Measurements from ENCODE around the gene SLC38A2. TPM values are rescaled to one million over a fixed set of nuclear protein-coding genes. Genes with fewer than 3 reads are reported as not detected.

Gene SLC38A2
- polyA plus RNA-seq, 1 donor from 2014 or later, result 143 TPM

DNA sequence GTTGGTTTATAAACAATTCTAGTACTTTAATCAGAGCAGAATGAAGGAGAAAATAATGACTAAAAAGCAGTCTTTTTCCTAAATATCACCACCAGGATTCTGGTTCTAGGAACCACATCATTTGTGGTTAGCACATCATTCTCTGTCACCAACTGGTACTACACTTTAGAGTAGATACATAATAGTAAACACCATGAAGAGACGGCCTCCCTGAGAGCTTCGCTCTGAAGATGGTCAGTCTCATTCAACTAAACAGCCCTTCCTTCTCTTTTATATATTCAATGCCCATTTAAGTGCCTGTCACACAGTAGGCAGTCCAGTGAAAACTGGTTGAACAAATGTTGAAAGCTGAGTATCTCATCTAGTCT, 10.9 kb downstream of the SLC38A2 start:
- Histone ChIP-seq H3K4me2 (ENCODE audit: low read length) (no peak overlapping the region), H2AFZ (ENCODE audit: low read depth, low read length) (no peak overlapping the region), H3K9me3 (ENCODE audit: low read length) (no peaks in the 10 kb centered on the region), H3K36me3 (ENCODE audit: insufficient read depth, low read length) (peaks cover 27% of the 10 kb centered on the region), H3K79me2 (replicated peaks; ENCODE audit: insufficient read depth, low read length) (peaks cover 18% of the 10 kb centered on the region), H3K9ac (ENCODE audit: low read length) (no peak overlapping the region), H3K4me3 (ENCODE audit: low read length) (no peak overlapping the region), H4K20me1 (ENCODE audit: insufficient read depth) (no peaks in the 10 kb centered on the region), H3K9me2 (ENCODE audit: insufficient read depth, low read length) (no peaks in the 10 kb centered on the region), H3K27ac (ENCODE audit: low read length) (no peak overlapping the region), H3F3A (ENCODE audit: insufficient read depth, low read length, poor library complexity, severe bottlenecking) (no peaks in the 10 kb centered on the region), H3K27me3 (ENCODE audit: insufficient read depth, low read depth, low read length) (no peaks in the 10 kb centered on the region)
- no peak for TF ChIP-seq TAF1 (IDR thresholded peaks at IDR 0.05; ENCODE audit: low read depth)
- no peak for TF ChIP-seq EZH2 (IDR thresholded peaks at IDR 0.05; ENCODE audit: borderline replicate concordance, insufficient read depth, low read length, poor library complexity, severe bottlenecking)
- no peak for TF ChIP-seq EP300 (conservative IDR thresholded peaks at IDR 0.05; ENCODE audit: poor library complexity, severe bottlenecking)
- TF ChIP-seq MXI1 (conservative IDR thresholded peaks at IDR 0.05; ENCODE audit: poor library complexity, severe bottlenecking), result no peak
- no peak for TF ChIP-seq SMC3 (conservative IDR thresholded peaks at IDR 0.05; ENCODE audit: poor library complexity)
- TF ChIP-seq RAD21 (conservative IDR thresholded peaks at IDR 0.05), result no peak
- TF ChIP-seq, protein P1, sequence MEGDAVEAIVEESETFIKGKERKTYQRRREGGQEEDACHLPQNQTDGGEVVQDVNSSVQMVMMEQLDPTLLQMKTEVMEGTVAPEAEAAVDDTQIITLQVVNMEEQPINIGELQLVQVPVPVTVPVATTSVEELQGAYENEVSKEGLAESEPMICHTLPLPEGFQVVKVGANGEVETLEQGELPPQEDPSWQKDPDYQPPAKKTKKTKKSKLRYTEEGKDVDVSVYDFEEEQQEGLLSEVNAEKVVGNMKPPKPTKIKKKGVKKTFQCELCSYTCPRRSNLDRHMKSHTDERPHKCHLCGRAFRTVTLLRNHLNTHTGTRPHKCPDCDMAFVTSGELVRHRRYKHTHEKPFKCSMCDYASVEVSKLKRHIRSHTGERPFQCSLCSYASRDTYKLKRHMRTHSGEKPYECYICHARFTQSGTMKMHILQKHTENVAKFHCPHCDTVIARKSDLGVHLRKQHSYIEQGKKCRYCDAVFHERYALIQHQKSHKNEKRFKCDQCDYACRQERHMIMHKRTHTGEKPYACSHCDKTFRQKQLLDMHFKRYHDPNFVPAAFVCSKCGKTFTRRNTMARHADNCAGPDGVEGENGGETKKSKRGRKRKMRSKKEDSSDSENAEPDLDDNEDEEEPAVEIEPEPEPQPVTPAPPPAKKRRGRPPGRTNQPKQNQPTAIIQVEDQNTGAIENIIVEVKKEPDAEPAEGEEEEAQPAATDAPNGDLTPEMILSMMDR (IDR thresholded peaks at IDR 0.05; ENCODE audit: poor library complexity, severe bottlenecking), result no peak

DNA sequence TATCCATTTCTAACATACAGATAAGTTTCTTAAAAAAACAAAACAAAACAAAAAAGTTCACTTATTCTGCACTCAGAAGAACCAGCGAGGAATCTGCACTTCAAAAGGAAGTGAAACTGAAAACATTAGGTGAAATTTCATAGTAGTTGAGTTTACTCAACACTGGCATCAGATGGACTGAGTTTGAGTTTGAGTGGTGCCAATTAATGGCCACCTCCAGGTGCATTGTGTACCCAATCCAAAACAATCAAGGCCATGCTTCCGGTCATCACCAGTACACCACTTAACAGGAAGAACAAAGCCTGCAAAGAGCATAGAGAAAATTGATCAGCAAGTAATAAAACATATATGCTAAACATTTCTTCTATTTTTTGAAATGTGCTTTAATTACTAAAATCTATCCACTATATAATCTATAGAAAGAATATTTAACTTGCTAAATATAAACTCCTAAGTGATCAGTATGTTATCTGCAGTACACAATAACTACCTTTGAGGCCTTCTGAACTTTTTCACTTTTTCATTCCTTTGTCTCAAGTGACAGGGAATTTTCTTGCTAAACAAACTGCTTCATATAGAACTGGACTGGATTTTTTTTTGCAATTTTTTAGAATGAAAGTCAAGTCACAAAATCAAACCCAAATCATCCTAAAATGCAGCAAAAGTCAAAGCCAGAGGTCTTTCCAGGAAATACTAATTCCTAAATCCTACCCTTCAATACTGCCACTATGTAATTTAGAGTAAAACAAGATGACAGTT, 11.5 kb downstream of the SLC38A2 start:
- Histone ChIP-seq H3K4me3 (ENCODE audit: low read length) (no peak overlapping the region), H3K27me3 (ENCODE audit: insufficient read depth, low read depth, low read length) (no peaks in the 10 kb centered on the region), H3K4me2 (ENCODE audit: low read length) (no peak overlapping the region), H3K9me3 (ENCODE audit: low read length) (no peaks in the 10 kb centered on the region), H2AFZ (ENCODE audit: low read depth, low read length) (no peak overlapping the region), H3K27ac (ENCODE audit: low read length) (no peak overlapping the region), H3F3A (ENCODE audit: insufficient read depth, low read length, poor library complexity, severe bottlenecking) (no peaks in the 10 kb centered on the region), H3K9ac (ENCODE audit: low read length) (no peak overlapping the region), H3K36me3 (ENCODE audit: insufficient read depth, low read length) (peaks cover 22% of the 10 kb centered on the region), H3K9me2 (ENCODE audit: insufficient read depth, low read length) (no peaks in the 10 kb centered on the region), H3K79me2 (replicated peaks; ENCODE audit: insufficient read depth, low read length) (peaks cover 12% of the 10 kb centered on the region), H4K20me1 (ENCODE audit: insufficient read depth) (no peaks in the 10 kb centered on the region)
- TF ChIP-seq, protein P1 (IDR thresholded peaks at IDR 0.05; ENCODE audit: poor library complexity, severe bottlenecking), result no peak
- TF ChIP-seq RAD21 (conservative IDR thresholded peaks at IDR 0.05), result no peak
- no peak for TF ChIP-seq POLR2AphosphoS5 (IDR thresholded peaks at IDR 0.05)

DNA sequence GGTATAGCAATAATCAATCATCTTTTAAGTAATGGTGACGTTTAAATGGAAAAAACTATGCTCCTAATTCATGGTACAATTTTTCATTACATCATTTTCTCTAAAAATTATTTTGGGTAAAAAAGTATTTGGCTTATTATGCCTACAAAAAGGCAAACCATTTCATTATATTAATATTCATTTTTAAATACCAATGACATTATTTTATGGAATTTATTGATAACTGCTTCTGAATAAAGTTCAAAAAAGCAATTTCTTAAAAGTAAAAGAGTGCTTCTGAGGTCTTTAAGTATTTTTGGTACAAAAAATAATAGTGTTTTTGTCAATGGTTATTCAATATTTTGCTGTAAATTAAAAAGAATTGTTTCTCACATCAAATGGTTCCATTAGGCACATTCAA, 12.2 kb downstream of the SLC38A2 start:
- TF ChIP-seq, protein P1 (IDR thresholded peaks at IDR 0.05; ENCODE audit: poor library complexity, severe bottlenecking), result no peak
- no peak for TF ChIP-seq EP300 (conservative IDR thresholded peaks at IDR 0.05; ENCODE audit: poor library complexity, severe bottlenecking)
- Histone ChIP-seq H3K9me3 (ENCODE audit: low read length) (no peaks in the 10 kb centered on the region), H3K4me2 (ENCODE audit: low read length) (no peak overlapping the region), H2AFZ (ENCODE audit: low read depth, low read length) (no peak overlapping the region), H3K9me2 (ENCODE audit: insufficient read depth, low read length) (no peaks in the 10 kb centered on the region), H3F3A (ENCODE audit: insufficient read depth, low read length, poor library complexity, severe bottlenecking) (no peaks in the 10 kb centered on the region), H3K36me3 (ENCODE audit: insufficient read depth, low read length) (peaks cover 19% of the 10 kb centered on the region), H4K20me1 (ENCODE audit: insufficient read depth) (no peaks in the 10 kb centered on the region), H3K9ac (ENCODE audit: low read length) (no peak overlapping the region), H3K79me2 (replicated peaks; ENCODE audit: insufficient read depth, low read length) (peaks cover 8% of the 10 kb centered on the region), H3K27me3 (ENCODE audit: insufficient read depth, low read depth, low read length) (no peaks in the 10 kb centered on the region), H3K4me3 (ENCODE audit: low read length) (no peak overlapping the region), H3K27ac (ENCODE audit: low read length) (no peak overlapping the region)
